Peyer's patch (tissue), 4 donors: Measurements from ENCODE around the gene ASIC4. TPM values are rescaled to one million over a fixed set of nuclear protein-coding genes. Genes with fewer than 3 reads are reported as not detected.

Experiments
- DNase-seq, 3 donors: peaks; one replicate each; pipeline ENCODE4 v3.0.0-alpha.2; 2017 to 2019
- H3K27ac ChIP-seq, 4 donors: fragments of 200-600 bp; sonication (generic); one replicate each; pipeline ENCODE4 v1.5.1; 2016 to 2019
- H3K27me3 ChIP-seq, 2 donors: fragments of 200-600 bp; sonication (generic); one replicate each; pipeline ENCODE4 v1.5.1; 2019
- H3K36me3 ChIP-seq, 3 donors: fragments of 200-600 bp; sonication (generic); one replicate each; pipeline ENCODE4 v1.5.1; 2016 to 2019
- H3K4me1 ChIP-seq, 4 donors: fragments of 200-600 bp; sonication (generic); one replicate each; pipeline ENCODE4 v1.5.1; 2016 to 2019
- H3K4me3 ChIP-seq, 4 donors: fragments of 200-600 bp; sonication (generic); 1 replicate in 3 of 4; 2 replicates in 1 of 4; pipeline ENCODE4 v1.5.1; 2016 to 2019; ENCODE audit warnings: mild to moderate bottlenecking in 1 of 4
- H3K9me3 ChIP-seq, 4 donors: fragments of 200-600 bp; sonication (generic); one replicate each; pipeline ENCODE4 v1.5.1; 2016 to 2019; ENCODE audit warnings: mild to moderate bottlenecking in 1 of 4
- POLR2A ChIP-seq, 2 donors: fragments of 450-650 bp; IDR thresholded peaks; one replicate each; pipeline ENCODE4 v1.5.1; 2017; ENCODE audit warnings: antibody characterized with exemption in 2 of 2, mild to moderate bottlenecking in 2 of 2, moderate library complexity in 2 of 2
- total RNA-seq, 4 donors: library from RNA; depleted of rRNA; stranded (reverse); fragments of >200 nt; gene quantifications; one replicate each; pipeline ENCODE4 v1.1.0, GENCODE V29; 2016
- TF ChIP-seq, protein P1 (sequence below), 6 experiments: fragments of 450-650 bp in 4 of 6; fragments of 200-600 bp in 2 of 6; sonication (generic) in 1 of 6; IDR thresholded peaks; one replicate each; pipeline ENCODE4 v1.5.1; 2017 to 2019; ENCODE audit warnings: antibody characterized with exemption in 6 of 6, mild to moderate bottlenecking in 3 of 6, moderate library complexity in 1 of 6

Gene ASIC4
- total RNA-seq, 4 donors from 2014 or later, result 0.27 TPM; not detected in 3

DNA sequence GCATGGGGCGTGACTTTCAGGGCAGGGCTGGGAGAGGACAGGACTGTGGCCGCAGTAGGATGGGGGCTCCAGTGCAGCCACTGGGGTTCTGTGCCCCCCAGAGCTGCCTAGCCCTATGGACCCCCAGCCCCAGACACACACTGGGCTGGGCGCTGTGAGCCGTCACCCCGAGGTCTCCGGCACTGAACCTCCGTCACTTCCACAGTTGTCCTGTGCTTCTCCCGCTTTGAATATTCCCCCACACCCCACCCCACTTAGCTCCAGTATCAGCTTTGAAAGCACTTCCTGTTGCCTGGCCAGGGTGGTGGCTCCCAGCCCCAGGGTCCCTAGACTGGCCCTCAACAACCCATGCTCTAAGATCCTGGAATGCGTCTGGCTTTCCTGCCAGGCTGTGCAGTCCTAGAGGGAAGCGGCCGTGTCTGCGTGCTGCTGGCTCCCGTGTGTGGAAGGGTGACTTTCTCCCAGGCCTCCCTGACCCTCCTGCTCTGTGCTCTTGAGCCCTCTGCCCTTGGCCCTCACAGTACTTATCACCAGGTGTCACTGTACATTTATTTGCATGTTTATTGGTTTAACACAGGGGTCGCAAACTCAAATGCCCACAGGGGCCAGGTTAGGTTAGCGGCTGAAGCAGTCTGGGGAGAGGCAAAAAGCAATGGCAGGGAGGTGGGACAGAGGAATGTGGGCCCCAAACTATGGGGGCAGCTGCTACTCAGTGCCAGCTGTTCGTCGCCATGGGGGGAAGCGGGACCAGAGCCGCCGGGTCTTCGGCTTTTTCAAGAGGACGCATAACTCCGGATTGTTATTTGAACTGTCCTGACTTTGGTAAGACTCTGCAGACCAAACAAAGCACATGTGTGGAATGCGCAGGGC is 47.1 kb downstream of the ASIC4 start:
- Histone ChIP-seq H3K4me1 (no peaks in the 10 kb centered on the region), H3K36me3 (no peaks in the 10 kb centered on the region), H3K9me3 (no peaks in the 10 kb centered on the region), H3K27ac (no peak overlapping the region), H3K27me3 (no peaks in the 10 kb centered on the region), H3K4me3 (no peak overlapping the region)
- no peak for DNase-seq
- TF ChIP-seq, protein P1, sequence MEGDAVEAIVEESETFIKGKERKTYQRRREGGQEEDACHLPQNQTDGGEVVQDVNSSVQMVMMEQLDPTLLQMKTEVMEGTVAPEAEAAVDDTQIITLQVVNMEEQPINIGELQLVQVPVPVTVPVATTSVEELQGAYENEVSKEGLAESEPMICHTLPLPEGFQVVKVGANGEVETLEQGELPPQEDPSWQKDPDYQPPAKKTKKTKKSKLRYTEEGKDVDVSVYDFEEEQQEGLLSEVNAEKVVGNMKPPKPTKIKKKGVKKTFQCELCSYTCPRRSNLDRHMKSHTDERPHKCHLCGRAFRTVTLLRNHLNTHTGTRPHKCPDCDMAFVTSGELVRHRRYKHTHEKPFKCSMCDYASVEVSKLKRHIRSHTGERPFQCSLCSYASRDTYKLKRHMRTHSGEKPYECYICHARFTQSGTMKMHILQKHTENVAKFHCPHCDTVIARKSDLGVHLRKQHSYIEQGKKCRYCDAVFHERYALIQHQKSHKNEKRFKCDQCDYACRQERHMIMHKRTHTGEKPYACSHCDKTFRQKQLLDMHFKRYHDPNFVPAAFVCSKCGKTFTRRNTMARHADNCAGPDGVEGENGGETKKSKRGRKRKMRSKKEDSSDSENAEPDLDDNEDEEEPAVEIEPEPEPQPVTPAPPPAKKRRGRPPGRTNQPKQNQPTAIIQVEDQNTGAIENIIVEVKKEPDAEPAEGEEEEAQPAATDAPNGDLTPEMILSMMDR (IDR thresholded peaks at IDR 0.05), result no peak
- TF ChIP-seq POLR2A (IDR thresholded peaks at IDR 0.05), result no peak

DNA sequence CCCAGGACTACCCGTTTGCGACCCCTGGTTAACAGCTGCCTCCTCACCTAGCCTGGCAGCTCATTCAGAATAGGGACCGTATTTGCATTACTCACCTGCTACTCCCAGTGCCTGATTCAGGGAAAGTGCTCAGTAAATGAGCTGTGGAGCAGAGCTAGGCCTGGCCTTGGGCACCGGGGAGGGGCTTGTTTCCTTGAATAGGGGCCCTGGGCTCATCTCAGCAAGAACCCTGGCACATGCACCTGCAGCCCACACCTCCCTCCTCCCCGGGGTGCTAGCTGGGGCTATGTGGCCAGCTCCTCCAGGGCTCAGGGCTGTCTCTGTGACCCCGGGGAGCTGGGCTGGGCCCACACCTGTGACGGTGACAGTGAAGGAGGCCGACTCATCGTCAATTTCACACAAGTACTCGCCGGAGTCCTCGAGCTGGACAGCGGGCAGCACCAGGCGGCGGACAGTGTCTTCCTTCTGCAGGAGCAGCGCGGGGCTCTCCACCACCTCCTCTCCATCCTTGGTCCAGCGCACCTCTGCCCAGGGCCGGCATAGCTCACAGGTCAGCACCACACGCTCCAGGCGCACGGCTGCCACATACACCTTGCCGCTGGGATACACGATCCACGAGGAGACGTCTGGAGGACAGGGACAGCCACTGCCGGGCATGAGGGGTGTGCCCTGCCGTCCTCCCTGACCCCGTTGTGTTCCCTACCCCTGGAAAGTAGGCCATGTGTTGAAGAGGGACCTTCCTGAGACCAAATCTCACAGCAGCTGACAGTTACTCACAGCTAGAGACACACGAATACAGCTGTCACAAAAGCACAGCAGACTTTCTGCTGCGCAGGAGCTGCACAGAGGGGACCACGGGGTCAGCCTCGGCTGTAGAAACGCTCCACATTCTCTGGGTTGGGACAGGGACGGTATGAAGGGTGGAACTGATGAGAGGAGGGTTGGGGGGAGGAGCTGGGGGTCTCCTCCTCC is 48.1 kb downstream of the ASIC4 start:
- H3K36me3 ChIP-seq, result no peaks in the 10 kb centered on the region
- no peak for TF ChIP-seq POLR2A (IDR thresholded peaks at IDR 0.05)
- TF ChIP-seq, protein P1 (IDR thresholded peaks at IDR 0.05), result no peak
- H3K27ac ChIP-seq, result no peak overlapping the region
- no peaks in the 10 kb centered on the region for H3K27me3 ChIP-seq
- DNase-seq, result no peak
- no peak overlapping the region for H3K4me3 ChIP-seq
- H3K4me1 ChIP-seq, result no peaks in the 10 kb centered on the region
- no peaks in the 10 kb centered on the region for H3K9me3 ChIP-seq

DNA sequence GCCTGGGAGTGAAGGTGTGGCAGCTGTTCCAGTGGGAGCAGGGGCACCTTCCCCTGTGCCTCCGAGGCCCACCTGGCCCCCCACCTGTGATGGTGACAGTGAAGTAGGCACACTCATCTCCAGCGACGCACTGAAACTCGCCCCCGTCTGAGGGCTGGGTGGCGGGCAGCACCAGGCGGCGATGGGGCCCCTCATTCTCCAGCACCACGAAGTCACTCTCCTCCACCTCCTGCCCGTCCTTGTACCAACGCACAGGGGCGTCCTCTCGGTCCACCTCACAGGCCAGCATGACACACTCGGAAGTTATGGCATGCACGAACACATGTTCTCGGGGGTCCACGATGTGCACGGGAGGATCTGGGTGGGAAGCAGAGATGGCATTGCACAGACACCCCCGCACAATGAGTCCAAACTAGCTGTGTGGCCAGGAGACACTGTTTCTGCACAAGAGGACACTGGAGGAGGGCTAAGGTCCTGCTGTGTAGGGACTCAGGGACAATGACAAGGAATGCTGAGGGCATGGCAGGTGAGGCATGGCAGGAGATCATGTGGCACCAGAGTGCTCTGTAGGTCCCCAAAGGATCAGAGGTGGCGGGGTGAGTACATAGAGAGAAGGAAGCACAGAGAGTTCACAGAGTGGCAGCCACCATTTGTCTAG is 49.1 kb downstream of the ASIC4 start:
- no peak for DNase-seq
- H3K4me1 ChIP-seq, result no peaks in the 10 kb centered on the region
- TF ChIP-seq POLR2A (IDR thresholded peaks at IDR 0.05), result no peak
- H3K4me3 ChIP-seq, result no peak overlapping the region
- no peaks in the 10 kb centered on the region for H3K9me3 ChIP-seq
- H3K36me3 ChIP-seq, result no peaks in the 10 kb centered on the region
- no peak overlapping the region for H3K27ac ChIP-seq
- no peaks in the 10 kb centered on the region for H3K27me3 ChIP-seq

DNA sequence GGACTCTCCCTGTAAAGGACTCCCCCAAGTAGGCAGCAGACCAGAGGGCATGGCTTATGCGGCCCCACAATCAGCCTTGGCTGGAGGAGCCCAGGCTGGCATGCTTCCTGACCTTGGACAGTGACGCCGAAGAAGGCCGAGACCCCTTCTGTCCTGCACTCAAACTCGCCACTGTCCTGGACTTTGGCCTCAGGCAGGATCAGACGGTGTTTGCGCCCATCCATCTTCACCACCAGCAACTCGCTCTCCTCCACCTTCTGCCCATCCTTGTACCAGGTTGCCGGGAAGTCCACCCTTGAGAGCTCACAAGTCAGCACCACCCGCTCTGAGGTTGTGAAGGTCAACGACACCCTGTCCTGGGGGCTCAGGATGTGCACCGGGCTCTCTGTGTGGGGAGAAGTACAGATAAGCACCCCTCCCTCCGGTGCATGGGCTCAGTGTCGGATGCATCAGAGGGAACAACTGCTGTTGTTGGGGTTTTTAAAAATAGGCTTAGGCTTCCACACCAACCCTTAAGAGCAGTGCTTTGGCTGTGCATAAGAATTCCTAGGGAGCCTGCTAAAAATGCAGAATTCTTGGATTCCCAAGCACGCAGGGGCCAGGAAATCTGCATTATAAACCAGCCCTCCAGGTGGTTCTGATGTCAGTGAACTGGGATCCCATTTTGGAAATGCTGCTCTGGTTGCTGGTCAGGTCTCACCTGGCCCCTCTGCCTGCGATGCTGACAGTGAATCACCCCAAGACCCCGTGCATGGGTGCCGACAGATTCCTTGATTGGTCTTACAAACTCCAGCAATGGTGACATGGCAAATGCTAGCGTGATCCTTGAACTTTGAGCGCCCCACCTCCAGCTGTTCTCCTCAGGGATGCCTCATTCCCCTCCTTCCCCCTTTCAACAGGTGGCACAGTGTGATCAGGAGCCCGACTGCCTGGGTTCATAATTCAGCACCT is 51.1 kb downstream of the ASIC4 start:
- TF ChIP-seq, protein P1 (IDR thresholded peaks at IDR 0.05), result no peak
- no peak for TF ChIP-seq POLR2A (IDR thresholded peaks at IDR 0.05)
- Histone ChIP-seq H3K9me3 (no peaks in the 10 kb centered on the region), H3K27me3 (no peaks in the 10 kb centered on the region), H3K27ac (no peak overlapping the region), H3K4me3 (no peak overlapping the region), H3K36me3 (no peaks in the 10 kb centered on the region), H3K4me1 (peaks cover 0 to 3% (median 0%) of the 10 kb centered on the region in 4 donors)
- no peak for DNase-seq

DNA sequence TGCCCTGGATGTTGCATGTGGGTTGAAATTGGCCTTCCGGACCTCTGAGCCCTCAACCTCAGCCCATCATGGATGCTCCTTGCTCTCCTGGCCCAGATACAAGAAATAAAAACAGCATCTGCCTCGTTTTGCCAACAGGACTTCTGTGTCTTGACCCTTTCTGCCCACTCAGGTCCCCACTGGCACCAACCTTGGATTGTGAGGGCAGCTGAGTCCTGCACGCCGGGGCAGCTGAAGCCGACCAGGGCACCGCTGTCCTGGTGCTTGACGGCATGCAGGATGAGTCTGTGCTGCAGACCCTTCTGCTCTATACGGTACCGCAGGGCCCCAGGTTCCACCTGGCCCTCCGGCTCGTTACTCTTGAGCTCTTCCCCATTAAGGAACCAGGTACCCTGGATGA is 52.4 kb downstream of the ASIC4 start:
- no peak for DNase-seq
- TF ChIP-seq, protein P1 (IDR thresholded peaks at IDR 0.05), result no peak
- no peak for TF ChIP-seq POLR2A (IDR thresholded peaks at IDR 0.05)
- no peak overlapping the region for H3K4me3 ChIP-seq
- H3K9me3 ChIP-seq, result no peaks in the 10 kb centered on the region
- H3K36me3 ChIP-seq, result no peaks in the 10 kb centered on the region
- H3K4me1 ChIP-seq, result peaks cover 0 to 10% (median 0%) of the 10 kb centered on the region in 4 donors
- no peaks in the 10 kb centered on the region for H3K27me3 ChIP-seq
- no peak overlapping the region for H3K27ac ChIP-seq
